Measurements from ENCODE around the gene KLK12.

KLK12 gene

DNA sequence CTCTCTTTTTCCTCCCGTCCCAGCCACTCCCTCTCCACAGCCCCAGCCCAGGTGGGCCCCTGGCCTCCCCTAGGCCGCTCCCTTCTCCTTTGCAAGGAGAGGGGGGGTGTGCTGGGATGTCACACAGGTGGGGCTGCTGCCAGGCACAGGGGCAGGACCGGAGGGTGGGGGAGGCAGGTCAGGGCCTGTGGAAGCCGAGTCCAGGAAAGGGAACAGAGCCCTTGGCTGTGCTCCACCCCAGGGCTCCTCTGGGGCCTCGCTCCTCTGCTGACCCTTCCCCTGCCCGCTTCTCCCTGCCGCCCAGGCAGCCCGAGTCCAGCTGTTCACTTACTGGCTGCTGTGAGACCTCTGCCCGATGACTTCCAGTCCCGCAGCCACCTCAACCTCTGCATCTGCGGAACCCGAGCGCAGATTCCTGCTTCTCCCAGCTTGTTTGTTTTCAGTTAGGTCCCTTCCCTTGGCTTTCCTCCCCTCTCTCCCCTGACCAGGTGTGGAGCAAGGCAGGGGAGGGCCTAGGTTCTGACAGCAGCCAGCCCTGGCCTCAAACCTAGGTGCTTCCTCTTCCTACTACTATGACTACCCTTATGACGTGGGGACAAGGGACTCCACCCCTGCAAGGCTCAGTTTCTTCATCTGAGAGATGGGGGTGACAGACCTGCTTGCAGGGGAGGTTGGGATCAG lies 7.5 kb downstream of the KLK12 start:
- CTCF ChIA-PET = interaction anchor here (0.6 kb wide), 1 partner anchor 35 kb away, joined by 4 read pairs; no protein-coding TSS in a partner anchor
- POLR2A ChIA-PET (ENCODE audit: low non-redundant PET) = no interaction called here
- peak overlapping the region; percentile 18; the same call in 1 of the 2 replicates for H3K27ac ChIP-seq
- TF ChIP-seq, protein P1, sequence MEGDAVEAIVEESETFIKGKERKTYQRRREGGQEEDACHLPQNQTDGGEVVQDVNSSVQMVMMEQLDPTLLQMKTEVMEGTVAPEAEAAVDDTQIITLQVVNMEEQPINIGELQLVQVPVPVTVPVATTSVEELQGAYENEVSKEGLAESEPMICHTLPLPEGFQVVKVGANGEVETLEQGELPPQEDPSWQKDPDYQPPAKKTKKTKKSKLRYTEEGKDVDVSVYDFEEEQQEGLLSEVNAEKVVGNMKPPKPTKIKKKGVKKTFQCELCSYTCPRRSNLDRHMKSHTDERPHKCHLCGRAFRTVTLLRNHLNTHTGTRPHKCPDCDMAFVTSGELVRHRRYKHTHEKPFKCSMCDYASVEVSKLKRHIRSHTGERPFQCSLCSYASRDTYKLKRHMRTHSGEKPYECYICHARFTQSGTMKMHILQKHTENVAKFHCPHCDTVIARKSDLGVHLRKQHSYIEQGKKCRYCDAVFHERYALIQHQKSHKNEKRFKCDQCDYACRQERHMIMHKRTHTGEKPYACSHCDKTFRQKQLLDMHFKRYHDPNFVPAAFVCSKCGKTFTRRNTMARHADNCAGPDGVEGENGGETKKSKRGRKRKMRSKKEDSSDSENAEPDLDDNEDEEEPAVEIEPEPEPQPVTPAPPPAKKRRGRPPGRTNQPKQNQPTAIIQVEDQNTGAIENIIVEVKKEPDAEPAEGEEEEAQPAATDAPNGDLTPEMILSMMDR (conservative IDR thresholded peaks at IDR 0.05; ENCODE audit: low read depth) = no peak
- DNase-seq (ENCODE audit: low spot score) = no peak

DNA sequence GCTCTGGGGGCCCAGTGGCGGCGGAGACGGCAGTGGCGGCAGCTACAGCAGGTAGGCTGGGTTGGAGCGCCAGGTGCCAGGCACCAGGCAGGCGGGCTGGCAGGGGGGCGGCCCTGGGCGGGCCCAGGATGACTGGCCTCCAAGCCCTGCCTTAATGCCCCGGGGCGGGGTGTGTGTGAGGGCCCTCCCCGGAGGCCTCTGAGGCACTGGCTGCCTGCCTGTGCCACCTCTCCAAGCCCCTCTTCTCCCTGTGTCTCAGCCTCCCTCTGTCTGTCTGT lies 8.3 kb downstream of the KLK12 start, which contains the start of gene KLK11:
Gene KLK11 (minus strand): TSS at position 63 of the 278 bp plus-strand sequence. CDS start 985 bp downstream, outside the sequence.
- ChIA-PET POLR2A (ENCODE audit: low non-redundant PET) (no interaction called here), CTCF (interaction anchor here (1.5 kb wide), 1 partner anchor 10 kb away, joined by 5 read pairs; no protein-coding TSS in a partner anchor)
- H3K27ac ChIP-seq = peak within 1 kb of the TSS; percentile 18; the same call in 1 of the 2 replicates
- TF ChIP-seq, protein P1 (conservative IDR thresholded peaks at IDR 0.05; ENCODE audit: low read depth) = no peak
- no peak for DNase-seq (ENCODE audit: low spot score)

DNA sequence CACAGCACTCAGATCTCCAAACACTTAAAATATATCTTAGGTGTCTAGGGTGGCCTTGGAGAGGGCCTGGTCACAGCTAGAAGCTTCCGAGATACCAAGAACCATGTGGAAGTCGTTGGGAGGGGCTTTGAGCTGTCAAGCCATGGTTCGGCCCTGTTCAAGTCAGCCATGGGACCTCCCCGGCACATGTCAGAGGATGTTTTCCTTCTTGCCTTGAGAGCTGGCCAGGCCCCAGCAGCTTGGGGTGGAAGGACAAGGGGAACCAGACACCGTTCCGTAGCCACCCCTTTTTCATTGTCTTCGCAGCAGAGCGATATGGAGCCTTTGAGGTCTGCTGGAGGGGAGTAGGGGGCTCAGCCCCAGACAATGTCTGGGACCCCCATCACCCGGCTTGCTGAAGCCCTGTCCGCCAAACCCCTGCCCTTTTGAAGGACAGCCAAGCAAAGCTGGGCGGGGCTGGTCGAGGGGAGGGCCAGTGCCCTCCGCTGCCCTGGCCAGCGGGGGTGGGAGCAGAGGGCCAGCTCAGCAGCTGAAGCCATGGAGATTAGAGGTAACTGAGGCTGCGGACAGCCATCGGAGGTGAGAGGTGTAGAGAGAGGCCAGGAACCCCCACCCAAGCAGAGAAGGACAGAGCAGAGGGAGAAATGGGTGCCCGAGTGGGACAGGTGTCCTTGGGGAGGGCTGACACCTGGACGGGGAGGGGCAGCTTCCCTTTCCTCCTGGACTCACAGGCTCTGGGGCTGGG lies 8.8 kb downstream of the KLK12 start:
- no peak for DNase-seq (ENCODE audit: low spot score)
- TF ChIP-seq, protein P1 (conservative IDR thresholded peaks at IDR 0.05; ENCODE audit: low read depth) = no peak
- POLR2A ChIA-PET (ENCODE audit: low non-redundant PET) = no interaction called here
- CTCF ChIA-PET = interaction anchor here (0.6 to 1.5 kb wide), 2 partner anchors 9 to 79 kb away, joined by 3 to 5 read pairs; no protein-coding TSS in a partner anchor
- peak overlapping the region; percentile 18; the same call in 1 of the 2 replicates for H3K27ac ChIP-seq

DNA sequence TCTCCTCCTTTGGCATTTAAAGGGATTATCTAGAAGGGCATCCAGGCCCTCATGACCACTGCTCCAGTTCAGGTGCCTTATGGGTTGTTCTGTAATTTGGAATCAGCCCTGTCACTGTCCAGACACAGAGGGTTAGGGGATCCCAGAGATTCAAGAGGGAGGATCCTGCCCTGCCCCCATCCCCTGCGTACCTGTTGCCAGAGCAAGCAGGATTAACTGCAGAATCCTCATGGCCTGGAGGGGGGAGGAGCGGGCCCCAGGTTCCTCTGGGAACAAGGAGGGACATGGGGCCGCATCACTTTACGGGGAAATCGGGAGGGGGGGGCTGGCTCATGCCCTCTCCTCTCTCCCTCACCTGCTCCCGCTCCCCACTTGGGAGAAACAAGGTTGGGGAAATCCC lies 9.4 kb downstream of the KLK12 start:
- TF ChIP-seq, protein P1 (conservative IDR thresholded peaks at IDR 0.05; ENCODE audit: low read depth) = no peak
- CTCF ChIA-PET = interaction anchor here (1.5 kb wide), 1 partner anchor 8 kb away, joined by 5 read pairs; no protein-coding TSS in a partner anchor
- DNase-seq (ENCODE audit: low spot score) = no peak
- POLR2A ChIA-PET (ENCODE audit: low non-redundant PET) = no interaction called here
- no peak overlapping the region for H3K27ac ChIP-seq

DNA sequence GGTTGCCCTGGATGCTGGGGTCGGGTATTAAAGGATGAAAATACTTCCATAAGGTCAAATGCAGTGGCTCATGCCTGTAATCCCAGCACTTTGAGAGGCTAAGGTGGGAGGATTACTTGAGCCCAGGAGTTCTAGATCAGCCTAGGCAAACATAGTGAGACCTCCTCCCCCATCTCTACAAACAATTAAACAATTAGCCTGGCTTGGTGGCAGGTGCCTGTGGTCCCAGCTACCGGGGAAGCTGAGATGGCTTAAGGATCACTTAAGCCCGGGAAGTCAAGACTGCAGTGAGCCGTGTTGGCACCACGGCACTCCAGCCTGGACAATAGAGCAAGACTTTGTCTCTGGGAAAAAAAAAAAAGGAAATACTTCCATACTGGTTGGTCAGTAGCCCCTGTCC lies 9.9 kb downstream of the KLK12 start:
- no peak for DNase-seq (ENCODE audit: low spot score)
- POLR2A ChIA-PET (ENCODE audit: low non-redundant PET) = no interaction called here
- TF ChIP-seq, protein P1 (conservative IDR thresholded peaks at IDR 0.05; ENCODE audit: low read depth) = no peak
- CTCF ChIA-PET = no interaction called here
- no peak overlapping the region for H3K27ac ChIP-seq

DNA sequence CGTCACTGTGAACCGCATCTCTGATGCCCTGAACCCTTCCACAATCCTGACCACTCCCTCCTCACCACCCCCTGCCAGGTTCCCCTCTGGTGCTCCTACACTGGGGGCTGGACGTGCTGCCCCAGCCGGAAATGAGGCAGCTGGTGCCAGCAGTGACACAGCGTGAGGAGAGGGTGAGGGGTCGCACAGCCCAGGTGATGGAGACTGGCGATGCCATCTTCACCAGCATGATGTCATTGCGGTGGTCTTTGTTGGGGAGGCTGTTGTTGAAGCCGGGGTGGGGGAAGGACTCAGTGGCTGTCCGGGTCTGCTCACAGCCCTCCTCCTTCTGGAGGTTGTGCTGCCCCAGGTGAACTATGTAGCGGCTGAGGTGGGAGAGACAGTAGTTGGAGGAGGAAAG lies 10.9 kb downstream of the KLK12 start:
- ChIA-PET CTCF (no interaction called here), POLR2A (ENCODE audit: low non-redundant PET) (no interaction called here)
- no peak overlapping the region for H3K27ac ChIP-seq
- TF ChIP-seq, protein P1 (conservative IDR thresholded peaks at IDR 0.05; ENCODE audit: low read depth) = no peak
- no peak for DNase-seq (ENCODE audit: low spot score)
